BLaER1 treated with 17β-estradiol and CSF1 and Interleukin-3, amounts not matched to agents 10 nM and 100 nM (cell line): Measurements from ENCODE around the gene INPP5F.
"Not testable (repeated sequence)": the region's sequence is repeated elsewhere in the genome, so short reads cannot be mapped to it uniquely, and the experiment has no call there.

Source experiments
- H3K27ac ChIP-seq, 11 experiments: shearing (Covaris generic); formaldehyde crosslinking; 2 replicates each; pipeline ENCODE4 v1.8.1; 2022
- H3K27me3 ChIP-seq, 11 experiments: shearing (Covaris generic); formaldehyde crosslinking; 2 replicates each; pipeline ENCODE4 v1.8.1; 2022
- H3K36me3 ChIP-seq, 11 experiments: shearing (Covaris generic); formaldehyde crosslinking; 2 replicates each; pipeline ENCODE4 v1.8.1; 2022
- H3K4me1 ChIP-seq, 10 experiments: shearing (Covaris generic); formaldehyde crosslinking; 2 replicates each; pipeline ENCODE4 v1.8.1; 2022
- H3K4me2 ChIP-seq, 11 experiments: shearing (Covaris generic); formaldehyde crosslinking; 2 replicates each; pipeline ENCODE4 v1.8.1; 2022
- H3K4me3 ChIP-seq, 10 experiments: shearing (Covaris generic); formaldehyde crosslinking; 2 replicates each; pipeline ENCODE4 v1.8.1; 2022
- H3K9ac ChIP-seq, 11 experiments: shearing (Covaris generic); formaldehyde crosslinking; 2 replicates each; pipeline ENCODE4 v1.8.1; 2022
- H3K9me3 ChIP-seq, 11 experiments: shearing (Covaris generic); formaldehyde crosslinking; replicated peaks in 1 of 11; 2 replicates each; pipeline ENCODE4 v1.8.1; 2022
- H4K20me1 ChIP-seq, 11 experiments: shearing (Covaris generic); formaldehyde crosslinking; 2 replicates each; pipeline ENCODE4 v1.8.1; 2022
- Cebpa-rat ChIP-seq, 11 experiments: shearing (Covaris generic); IDR thresholded peaks; 2 replicates each; pipeline ENCODE4 v1.8.1; 2022

The INPP5F gene

DNA sequence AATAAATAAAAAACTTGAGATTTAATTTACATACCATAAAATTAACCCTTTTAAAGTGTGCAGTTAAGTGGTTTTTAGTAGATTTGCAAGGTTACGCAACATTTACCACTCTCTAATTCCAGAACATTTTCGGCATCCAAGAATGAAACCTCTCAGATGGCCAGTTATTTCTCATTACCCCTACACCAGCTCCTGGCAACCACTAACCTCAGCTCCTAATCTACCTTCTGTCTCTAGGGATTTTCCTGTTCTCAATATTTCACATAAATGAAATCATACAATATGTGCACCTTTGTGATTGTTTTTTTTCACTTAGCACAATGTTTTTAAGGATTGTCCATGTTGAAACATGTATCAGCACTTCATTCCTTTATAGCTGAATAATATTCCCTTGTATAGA is 45.1 kb downstream of the INPP5F start:
- TF ChIP-seq Cebpa-rat (IDR thresholded peaks at IDR 0.05), result peak in 6 of 11 experiments; percentile 19 to 85 (median 60); a peak in 9 of 22 replicates
- Histone ChIP-seq H3K4me2 (peak overlapping the region in 4 of 11 experiments; percentile 18 to 41 (median 32); a peak in 4 of 22 replicates), H4K20me1 (peaks cover 0 to 17% (median 0%) of the 10 kb centered on the region in 11 experiments; a peak in 4 of 22 replicates), H3K27me3 (no peaks in the 10 kb centered on the region), H3K4me3 (no peak overlapping the region), H3K4me1 (peaks cover 0 to 21% (median 10%) of the 10 kb centered on the region in 10 experiments; a peak in 8 of 20 replicates), H3K9me3 (peaks cover 0 to 21% (median 16%) of the 10 kb centered on the region in 11 experiments; a peak in 19 of 22 replicates), H3K36me3 (peaks cover 7 to 41% (median 19%) of the 10 kb centered on the region in 11 experiments; a peak in 14 of 22 replicates), H3K27ac (no peak overlapping the region), H3K9ac (no peak overlapping the region)

DNA sequence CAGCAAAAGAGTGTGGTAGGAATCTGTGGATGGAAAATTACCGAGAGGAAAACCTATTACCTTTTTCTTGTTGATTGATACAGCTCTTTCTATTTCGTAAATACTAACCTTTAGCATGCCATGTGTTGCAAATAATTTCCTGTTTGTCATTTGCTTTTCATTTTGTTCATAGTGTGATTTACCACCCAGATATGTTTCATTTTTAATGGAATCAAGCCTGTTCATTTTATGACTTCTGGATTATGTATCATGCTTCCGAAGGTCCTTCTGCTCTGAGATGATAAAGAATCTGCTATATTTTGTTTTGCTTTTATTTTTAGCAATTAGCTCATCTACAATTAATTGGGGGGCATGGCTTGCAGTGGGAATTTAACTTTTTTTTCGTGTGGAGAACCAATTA is 46.5 kb downstream of the INPP5F start:
- peaks cover 0 to 21% (median 10%) of the 10 kb centered on the region in 10 experiments; a peak in 8 of 20 replicates for H3K4me1 ChIP-seq
- no peak overlapping the region for H3K4me2 ChIP-seq

DNA sequence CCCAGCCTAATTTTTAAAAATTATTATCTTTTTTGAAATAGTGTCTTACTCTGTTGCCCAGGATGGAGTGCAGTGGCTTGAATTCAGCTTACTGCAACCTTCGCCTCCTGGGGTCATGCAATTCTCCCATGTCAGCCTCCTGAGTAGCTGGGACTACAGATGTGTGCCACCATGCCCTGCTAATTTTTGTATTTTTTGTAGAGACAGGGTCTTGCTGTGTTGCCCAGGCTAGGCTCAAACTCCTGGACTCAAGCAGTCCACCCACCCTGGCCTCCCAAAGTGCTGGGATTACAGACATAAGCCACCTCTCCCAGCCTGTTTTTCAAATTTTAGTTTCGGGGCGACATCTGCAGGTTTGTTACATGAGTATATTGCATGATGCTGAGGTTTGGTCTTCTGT is 47.2 kb downstream of the INPP5F start:
- H3K36me3 ChIP-seq, result peaks cover 7 to 45% (median 17%) of the 10 kb centered on the region in 11 experiments; a peak in 15 of 22 replicates
- H4K20me1 ChIP-seq, result peaks cover 0 to 14% (median 0%) of the 10 kb centered on the region in 11 experiments; a peak in 5 of 22 replicates
- not testable (repeated sequence) for H3K9ac ChIP-seq, H3K27ac ChIP-seq, H3K4me2 ChIP-seq, H3K27me3 ChIP-seq, H3K4me3 ChIP-seq
- H3K9me3 ChIP-seq, result peaks cover 0 to 26% (median 17%) of the 10 kb centered on the region in 11 experiments; a peak in 19 of 22 replicates
- H3K4me1 ChIP-seq, result peaks cover 0 to 21% (median 10%) of the 10 kb centered on the region in 10 experiments; a peak in 8 of 20 replicates

More for the DNA sequence above, 46.5 kb downstream of the INPP5F start:
- H3K27ac ChIP-seq, result no peak overlapping the region
- H3K9ac ChIP-seq, result no peak overlapping the region
- peaks cover 0 to 26% (median 17%) of the 10 kb centered on the region in 11 experiments; a peak in 19 of 22 replicates for H3K9me3 ChIP-seq
- no peak overlapping the region for H3K4me3 ChIP-seq
- peaks cover 7 to 46% (median 17%) of the 10 kb centered on the region in 11 experiments; a peak in 15 of 22 replicates for H3K36me3 ChIP-seq
- no peaks in the 10 kb centered on the region for H3K27me3 ChIP-seq
- no peak for TF ChIP-seq Cebpa-rat (IDR thresholded peaks at IDR 0.05)
- peaks cover 0 to 17% (median 0%) of the 10 kb centered on the region in 11 experiments; a peak in 5 of 22 replicates for H4K20me1 ChIP-seq

DNA sequence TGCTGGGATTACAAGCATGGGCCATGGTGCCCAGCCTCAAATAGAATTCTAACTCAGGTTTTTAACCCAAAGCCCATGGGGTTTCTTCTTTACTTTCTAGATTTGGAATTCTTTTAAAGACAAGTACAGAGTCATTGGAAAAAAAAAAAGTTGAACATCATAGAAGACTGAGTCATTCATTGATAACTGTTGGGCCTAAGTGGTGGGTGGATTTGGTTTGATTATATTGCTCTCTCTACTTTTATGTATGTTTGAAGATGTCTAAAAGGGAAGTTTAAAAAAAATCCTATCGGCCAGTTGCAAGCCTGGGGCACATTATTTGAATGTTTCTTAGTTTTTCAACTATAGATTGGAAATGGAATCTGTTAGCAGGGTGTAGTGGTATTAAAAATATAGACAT is 49.7 kb downstream of the INPP5F start:
- Histone ChIP-seq H3K4me3 (no peak overlapping the region), H3K4me2 (no peak overlapping the region), H3K4me1 (peaks cover 0 to 9% (median 2%) of the 10 kb centered on the region in 10 experiments; a peak in 7 of 20 replicates), H3K27me3 (no peaks in the 10 kb centered on the region), H3K9ac (no peak overlapping the region), H4K20me1 (peaks cover 0 to 8% (median 0%) of the 10 kb centered on the region in 11 experiments; a peak in 3 of 22 replicates), H3K27ac (no peak overlapping the region), H3K9me3 (peaks cover 3 to 33% (median 21%) of the 10 kb centered on the region in 11 experiments; a peak in 21 of 22 replicates), H3K36me3 (peaks cover 3 to 44% (median 21%) of the 10 kb centered on the region in 11 experiments; a peak in 18 of 22 replicates)
- TF ChIP-seq Cebpa-rat (IDR thresholded peaks at IDR 0.05), result no peak

DNA sequence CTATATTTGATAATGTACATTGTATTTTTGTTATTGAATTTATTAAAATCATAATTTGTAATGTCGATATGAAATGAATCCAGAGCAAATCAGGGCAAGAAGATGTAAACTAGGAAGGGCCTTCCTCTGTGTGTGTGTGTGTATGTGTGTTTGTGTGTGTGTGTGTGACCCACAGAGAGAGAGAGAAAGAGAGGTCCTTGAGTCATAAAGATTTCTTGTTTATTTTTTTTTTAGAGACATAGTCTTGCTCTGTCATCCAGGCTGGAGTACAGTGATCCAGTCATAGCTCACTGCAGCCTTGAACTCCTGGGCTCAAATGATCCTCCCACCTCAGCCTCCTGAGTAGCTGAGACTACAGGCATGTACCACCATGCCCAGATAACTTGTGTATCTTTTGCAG is 50.7 kb downstream of the INPP5F start:
- H3K36me3 ChIP-seq, result peaks cover 3 to 47% (median 27%) of the 10 kb centered on the region in 11 experiments; a peak in 18 of 22 replicates
- no peak overlapping the region for H3K9ac ChIP-seq
- no peak overlapping the region for H3K4me3 ChIP-seq
- peaks cover 9 to 35% (median 29%) of the 10 kb centered on the region in 11 experiments; a peak in 21 of 22 replicates for H3K9me3 ChIP-seq
- H3K4me2 ChIP-seq, result no peak overlapping the region
- no peak overlapping the region for H3K27ac ChIP-seq
- no peaks in the 10 kb centered on the region for H3K27me3 ChIP-seq
- TF ChIP-seq Cebpa-rat (IDR thresholded peaks at IDR 0.05), result no peak; a peak in 1 of 22 replicates
- H3K4me1 ChIP-seq, result peaks cover 0 to 6% (median 4%) of the 10 kb centered on the region in 10 experiments; a peak in 11 of 20 replicates
- H4K20me1 ChIP-seq, result peaks cover 0 to 8% (median 0%) of the 10 kb centered on the region in 11 experiments; a peak in 3 of 22 replicates

DNA sequence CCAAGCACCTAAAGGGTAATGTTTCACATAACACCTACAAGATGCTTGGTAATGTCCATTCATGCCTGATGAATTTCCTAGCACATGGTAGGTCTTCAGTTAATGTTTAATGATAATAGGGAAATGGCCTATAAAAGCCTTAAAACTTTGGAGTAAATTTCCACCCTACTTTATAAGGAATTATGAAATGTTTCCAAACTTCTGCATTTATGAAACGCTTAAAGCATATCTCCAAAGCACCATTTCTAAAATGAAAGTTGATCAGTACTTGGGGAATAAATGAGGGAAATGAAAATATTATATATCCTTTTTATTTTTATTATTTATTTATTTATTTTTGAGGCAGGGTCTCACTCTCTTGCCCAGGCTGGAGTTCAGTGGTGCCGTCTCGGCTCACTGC is 51.8 kb downstream of the INPP5F start:
- TF ChIP-seq Cebpa-rat (IDR thresholded peaks at IDR 0.05), result no peak
- peaks cover 7 to 26% (median 20%) of the 10 kb centered on the region in 11 experiments; a peak in 21 of 22 replicates for H3K9me3 ChIP-seq
- no peak overlapping the region for H3K4me2 ChIP-seq
- no peak overlapping the region for H3K4me3 ChIP-seq
- peaks cover 0 to 8% (median 0%) of the 10 kb centered on the region in 11 experiments; a peak in 3 of 22 replicates for H4K20me1 ChIP-seq
- H3K9ac ChIP-seq, result no peak overlapping the region
- peaks cover 3 to 39% (median 23%) of the 10 kb centered on the region in 11 experiments; a peak in 18 of 22 replicates for H3K36me3 ChIP-seq
- no peaks in the 10 kb centered on the region for H3K27me3 ChIP-seq
- H3K4me1 ChIP-seq, result peaks cover 0 to 17% (median 15%) of the 10 kb centered on the region in 10 experiments; a peak in 19 of 20 replicates
- H3K27ac ChIP-seq, result no peak overlapping the region

DNA sequence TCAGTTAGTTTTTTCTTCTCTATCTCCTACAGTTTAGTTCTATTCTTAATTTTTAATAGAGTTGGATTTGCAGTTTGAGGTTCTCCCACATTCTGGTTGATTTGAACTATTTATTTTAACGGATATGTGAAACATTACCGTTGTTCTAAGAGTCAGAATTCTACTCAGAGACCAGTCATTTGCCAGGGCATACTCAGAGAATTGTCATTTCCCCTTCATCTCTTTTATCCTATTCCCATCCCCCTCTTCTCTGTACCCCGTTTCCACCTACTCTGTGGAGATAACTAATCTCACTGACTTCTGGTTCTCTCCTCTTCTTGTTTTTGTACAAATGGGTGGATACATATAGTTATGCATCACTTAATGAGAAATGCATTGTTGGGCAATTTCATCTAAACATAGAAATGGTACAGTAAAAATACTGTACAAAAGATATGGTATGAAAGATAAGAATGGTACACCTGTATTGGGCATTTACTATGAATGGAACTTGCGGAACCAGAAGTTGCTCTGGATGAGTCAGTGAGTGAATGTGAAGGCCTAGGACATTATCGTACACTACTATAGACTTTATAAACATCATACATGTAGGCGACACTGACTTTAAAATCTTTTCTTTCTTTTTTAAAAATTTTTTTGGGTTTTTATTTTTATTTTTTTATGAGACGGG is 53.1 kb downstream of the INPP5F start:
- no peaks in the 10 kb centered on the region for H3K27me3 ChIP-seq
- H3K27ac ChIP-seq, result no peak overlapping the region
- H3K4me2 ChIP-seq, result no peak overlapping the region
- H3K4me1 ChIP-seq, result peaks cover 10 to 29% (median 27%) of the 10 kb centered on the region in 10 experiments
- H3K4me3 ChIP-seq, result no peak overlapping the region
- H3K9ac ChIP-seq, result no peak overlapping the region
- no peak for TF ChIP-seq Cebpa-rat (IDR thresholded peaks at IDR 0.05)
- H3K36me3 ChIP-seq, result peaks cover 3 to 32% (median 19%) of the 10 kb centered on the region in 11 experiments; a peak in 15 of 22 replicates
- peaks cover 7 to 21% (median 15%) of the 10 kb centered on the region in 11 experiments; a peak in 20 of 22 replicates for H3K9me3 ChIP-seq
- peaks cover 0 to 8% (median 0%) of the 10 kb centered on the region in 11 experiments; a peak in 3 of 22 replicates for H4K20me1 ChIP-seq

DNA sequence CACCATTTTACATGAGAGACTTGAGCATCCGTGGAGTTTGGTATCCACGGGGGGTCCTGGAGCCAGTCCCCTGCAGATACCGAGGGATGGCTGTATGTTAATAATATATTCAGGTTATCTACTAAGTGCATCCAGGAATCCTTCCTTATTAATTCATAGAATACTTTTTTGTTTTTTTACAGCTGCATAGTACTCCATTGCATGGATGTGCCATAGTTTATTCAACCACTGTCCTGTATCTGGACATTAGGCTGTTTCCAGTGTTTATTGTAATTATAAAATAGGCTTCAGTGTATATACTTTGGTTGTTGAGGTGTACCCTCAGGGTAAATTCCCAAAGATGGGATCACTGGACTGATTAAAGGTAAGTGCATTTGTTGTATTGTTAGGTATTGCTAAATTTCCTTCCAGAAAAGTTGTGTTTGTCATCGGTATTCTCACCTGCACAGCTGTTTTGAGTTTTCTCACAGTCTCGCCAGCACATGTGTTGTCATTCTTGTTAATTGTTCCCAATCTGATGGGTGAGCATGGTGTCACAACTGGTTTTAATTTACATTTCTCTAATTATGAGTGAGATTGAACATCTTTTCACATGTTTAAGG is 55.1 kb downstream of the INPP5F start:
- H3K27me3 ChIP-seq, result no peaks in the 10 kb centered on the region
- no peak overlapping the region; a peak in 1 of 20 replicates for H3K4me3 ChIP-seq
- H3K9me3 ChIP-seq, result peaks cover 7 to 21% (median 15%) of the 10 kb centered on the region in 11 experiments; a peak in 20 of 22 replicates
- TF ChIP-seq Cebpa-rat (IDR thresholded peaks at IDR 0.05), result no peak
- no peak overlapping the region for H3K9ac ChIP-seq
- peaks cover 30 to 50% (median 48%) of the 10 kb centered on the region in 10 experiments for H3K4me1 ChIP-seq
- peak overlapping the region in 3 of 11 experiments; percentile 19 to 80 (median 71); a peak in 4 of 22 replicates for H3K4me2 ChIP-seq
- H3K36me3 ChIP-seq, result peaks cover 3 to 27% (median 19%) of the 10 kb centered on the region in 11 experiments; a peak in 15 of 22 replicates
- H4K20me1 ChIP-seq, result peaks cover 0 to 4% (median 0%) of the 10 kb centered on the region in 11 experiments; a peak in 2 of 22 replicates
- H3K27ac ChIP-seq, result no peak overlapping the region
